Caco-2 (cell line): Measurements from ENCODE around the gene GRM1. TPM values are rescaled to one million over a fixed set of nuclear protein-coding genes. Genes with fewer than 3 reads are reported as not detected.

Experiments
- BruUV-seq: library from RNA; stranded (reverse); fragments of 400-500 nt; replicated peaks from 2 replicates; lab custom pipeline; 2021; lab: Mats Ljungman, UMichigan
- CTCF ChIA-PET: fragments of 300-600 bp; sonication (Branson Sonifier 250); formaldehyde crosslinking; loops from one replicate; lab custom pipeline; 2022; ENCODE audit warnings: antibody characterized with exemption; lab: Charles Lee
- POLR2A ChIA-PET: fragments of 300-600 bp; sonication (Branson Sonifier 250); formaldehyde crosslinking; loops from one replicate; lab custom pipeline; 2022; ENCODE audit warnings: antibody characterized with exemption; lab: Charles Lee
- DNase-seq, 2 experiments: peaks; one replicate each; pipeline versions ENCODE4 v3.0.0 to v3.0.0-alpha.2; 2020 to 2022
- H3K27me3 ChIP-seq: replicated peaks from 2 replicates; pipeline ENCODE4 v1.6.0; 2011; ENCODE audit warnings: low read length; ENCODE audit not compliant: control insufficient read depth, insufficient read depth
- H3K36me3 ChIP-seq: 2 replicates; pipeline ENCODE4 v1.5.1; 2011; ENCODE audit warnings: low read length; ENCODE audit not compliant: control insufficient read depth, insufficient read depth
- H3K4me1 ChIP-seq: fragments of 250-450 bp; sonication (Bioruptor Pico); 2 replicates; pipeline ENCODE4 v1.5.1; 2020; ENCODE audit warnings: mild to moderate bottlenecking
- H3K4me3 ChIP-seq: 2 replicates; pipeline ENCODE4 v1.5.1; 2011; ENCODE audit warnings: low read depth, mild to moderate bottlenecking, control low read depth, low read length
- H3K9me3 ChIP-seq: fragments of 250-450 bp; sonication (Bioruptor Pico); 2 replicates; pipeline ENCODE4 v1.5.1; 2020; ENCODE audit warnings: mild to moderate bottlenecking, moderate library complexity
- H3K27ac Mint-ChIP-seq: one replicate; pipeline ENCODE4 v1.8.0; 2022; ENCODE audit warnings: mixed read lengths; ENCODE audit not compliant: unreplicated experiment
- H3K27me3 Mint-ChIP-seq: one replicate; pipeline ENCODE4 v1.8.0; 2022; ENCODE audit warnings: mixed read lengths; ENCODE audit not compliant: insufficient read depth, unreplicated experiment
- H3K36me3 Mint-ChIP-seq: one replicate; pipeline ENCODE4 v1.8.0; 2022; ENCODE audit warnings: mild to moderate bottlenecking, mixed read lengths; ENCODE audit not compliant: insufficient read depth, unreplicated experiment
- H3K4me1 Mint-ChIP-seq: one replicate; pipeline ENCODE4 v1.8.0; 2022; ENCODE audit warnings: low read depth, mixed read lengths; ENCODE audit not compliant: unreplicated experiment
- H3K4me3 Mint-ChIP-seq: one replicate; pipeline ENCODE4 v1.8.0; 2022; ENCODE audit warnings: mild to moderate bottlenecking, moderate library complexity, mixed read lengths; ENCODE audit not compliant: unreplicated experiment
- H3K9me3 Mint-ChIP-seq: one replicate; pipeline ENCODE4 v1.8.0; 2022; ENCODE audit warnings: mixed read lengths; ENCODE audit not compliant: unreplicated experiment
- CTCF ChIP-seq, 2 experiments: fragments of 200-600 bp in 1 of 2; IDR thresholded peaks; 1 replicate in 1 of 2; 2 replicates in 1 of 2; pipeline versions ENCODE4 v1.5.1 to v1.8.0; 2011 to 2022; ENCODE audit warnings: antibody characterized with exemption in 1 of 2, control low read depth in 1 of 2, inconsistent platforms in 1 of 2, low read depth in 1 of 2, low read length in 1 of 2, mild to moderate bottlenecking in 1 of 2, moderate library complexity in 1 of 2; ENCODE audit not compliant: insufficient read depth in 1 of 2, severe bottlenecking in 1 of 2, unreplicated experiment in 1 of 2
- intact Hi-C: fragments of 100-400 bp; cut with micrococcal nuclease; formaldehyde crosslinking; loops from one replicate; pipeline ENCODE4 v1.10.0; 2022; ENCODE audit not compliant: unreplicated experiment
- total RNA-seq: library from RNA; stranded (reverse); gene quantifications from 2 replicates; pipeline ENCODE4 v1.2.3, GENCODE V29; 2022

The GRM1 gene
- total RNA-seq, 1 experiment from 2014 or later = not detected

- H3K4me1 Mint-ChIP-seq = no peaks in the 10 kb centered on the region
Measured at GRCh38 chr6:146028252-146028795, 538 bp upstream of the GRM1 start.

GRCh38 chr6:146029573-146030184 lies 817 bp downstream of the GRM1 start:
- no peaks in the 10 kb centered on the region for H3K36me3 ChIP-seq
- DNase-seq = no peak
- no TSS peak for BruUV-seq
- H3K4me3 ChIP-seq = no peak overlapping the region
- intact Hi-C loops = no loop called here
- ChIA-PET CTCF (no interaction called here), POLR2A (no interaction called here)
- H3K4me3 Mint-ChIP-seq = no peak overlapping the region
- H3K4me1 ChIP-seq = no peaks in the 10 kb centered on the region
- peaks cover 9% of the 10 kb centered on the region for H3K27me3 Mint-ChIP-seq
- H3K4me1 Mint-ChIP-seq = no peaks in the 10 kb centered on the region
- H3K9me3 ChIP-seq = no peaks in the 10 kb centered on the region
- H3K27me3 ChIP-seq = no peaks in the 10 kb centered on the region
- H3K27ac Mint-ChIP-seq = no peak overlapping the region
- TF ChIP-seq CTCF (IDR thresholded peaks at IDR 0.05; ENCODE audit: insufficient read depth in 1 of 2, low read depth in 1 of 2, low read length in 1 of 2, severe bottlenecking in 1 of 2, unreplicated experiment in 1 of 2) = no peak
- no peaks in the 10 kb centered on the region for H3K9me3 Mint-ChIP-seq
- H3K36me3 Mint-ChIP-seq = no peaks in the 10 kb centered on the region

More at GRCh38 chr6:146028252-146028795, 538 bp upstream of the GRM1 start:
- H3K4me3 Mint-ChIP-seq = no peak overlapping the region
- no peaks in the 10 kb centered on the region for H3K9me3 Mint-ChIP-seq
- TF ChIP-seq CTCF (IDR thresholded peaks at IDR 0.05; ENCODE audit: insufficient read depth in 1 of 2, low read depth in 1 of 2, low read length in 1 of 2, severe bottlenecking in 1 of 2, unreplicated experiment in 1 of 2) = no peak
- Histone ChIP-seq H3K9me3 (no peaks in the 10 kb centered on the region), H3K36me3 (no peaks in the 10 kb centered on the region), H3K4me1 (no peaks in the 10 kb centered on the region), H3K27me3 (no peaks in the 10 kb centered on the region), H3K4me3 (no peak overlapping the region)
- H3K27me3 Mint-ChIP-seq = peaks cover 9% of the 10 kb centered on the region
- no peaks in the 10 kb centered on the region for H3K36me3 Mint-ChIP-seq
- POLR2A ChIA-PET = no interaction called here
- H3K27ac Mint-ChIP-seq = no peak overlapping the region
- intact Hi-C loops = no loop called here
- DNase-seq = peak; percentile 52 to 72
- CTCF ChIA-PET = no interaction called here
- BruUV-seq = no TSS peak

GRCh38 chr6:146032387-146032786 lies 3.5 kb downstream of the GRM1 start:
- Histone ChIP-seq H3K9me3 (no peaks in the 10 kb centered on the region), H3K27me3 (no peaks in the 10 kb centered on the region), H3K4me3 (no peak overlapping the region), H3K36me3 (no peaks in the 10 kb centered on the region), H3K4me1 (no peaks in the 10 kb centered on the region)
- H3K4me3 Mint-ChIP-seq = no peak overlapping the region
- intact Hi-C loops = no loop called here
- H3K4me1 Mint-ChIP-seq = no peaks in the 10 kb centered on the region
- TF ChIP-seq CTCF (IDR thresholded peaks at IDR 0.05; ENCODE audit: insufficient read depth in 1 of 2, low read depth in 1 of 2, low read length in 1 of 2, severe bottlenecking in 1 of 2, unreplicated experiment in 1 of 2) = no peak
- H3K36me3 Mint-ChIP-seq = no peaks in the 10 kb centered on the region
- no peaks in the 10 kb centered on the region for H3K9me3 Mint-ChIP-seq
- DNase-seq = no peak
- ChIA-PET CTCF (no interaction called here), POLR2A (no interaction called here)
- BruUV-seq = no TSS peak
- H3K27me3 Mint-ChIP-seq = peaks cover 6% of the 10 kb centered on the region
- H3K27ac Mint-ChIP-seq = no peak overlapping the region
